DMS 273 (cell line): Measurements from ENCODE around the gene C4orf33.
"Not testable (repeated sequence)": the region's sequence is repeated elsewhere in the genome, so short reads cannot be mapped to it uniquely, and the experiment has no call there.

ENCODE experiments used
- DNase-seq: peaks from one replicate; lab custom pipeline; 2025; ENCODE audit not compliant: unreplicated experiment; lab: John Stamatoyannopoulos, UW

C4orf33 gene

GRCh38 chr4:129126614-129127013 lies 30.7 kb downstream of the C4orf33 start:
- not testable (repeated sequence) for DNase-seq

GRCh38 chr4:129129143-129129542 lies 33.2 kb downstream of the C4orf33 start:
- DNase-seq = no peak

DNA sequence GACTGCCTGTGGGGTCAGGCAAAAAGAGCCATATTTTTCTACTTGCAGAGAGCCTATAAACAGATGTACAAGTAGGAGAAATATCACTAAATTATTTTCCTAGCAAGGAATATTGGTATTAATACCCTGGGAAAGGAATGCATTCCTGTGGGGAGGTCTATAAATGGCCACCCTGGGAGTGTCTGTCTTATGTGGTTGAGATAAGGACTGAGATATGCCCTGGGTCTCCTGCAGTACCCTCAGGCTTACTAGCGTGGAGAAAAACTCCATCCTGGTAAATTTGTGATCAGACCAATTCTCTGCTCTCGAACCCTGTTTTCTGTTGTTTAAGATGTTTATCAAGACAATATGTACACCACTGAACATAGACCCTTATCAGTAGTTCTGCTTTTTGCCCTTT lies 35.4 kb downstream of the C4orf33 start:
- no peak for DNase-seq

DNA sequence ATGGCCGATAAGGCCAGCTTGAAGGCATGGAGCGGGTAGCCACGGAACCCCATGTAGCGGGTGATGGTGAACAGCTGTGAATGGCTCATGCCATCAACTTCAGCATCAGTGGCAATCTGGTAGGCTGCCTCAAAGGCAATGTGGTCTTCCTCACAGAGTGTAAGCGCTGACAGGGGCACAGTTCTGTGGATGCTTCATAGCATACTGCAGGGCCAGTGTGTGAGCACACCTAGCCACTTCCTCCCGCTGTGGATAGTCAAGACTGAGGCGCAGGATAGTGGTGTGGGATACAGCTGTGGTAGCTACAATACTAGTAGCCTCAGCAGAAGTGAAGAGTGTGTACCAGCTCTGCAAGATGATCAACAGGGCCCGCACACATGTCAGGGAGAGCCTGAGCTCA lies 40.5 kb downstream of the C4orf33 start:
- DNase-seq = no peak

GRCh38 chr4:129138810-129139496 lies 43.0 kb downstream of the C4orf33 start:
- no peak for DNase-seq

GRCh38 chr4:129140521-129140920 lies 44.6 kb downstream of the C4orf33 start:
- peak; percentile 0 for DNase-seq

- no peak for DNase-seq
Measured at GRCh38 chr4:129143359-129143758, 47.4 kb downstream of the C4orf33 start.

GRCh38 chr4:129144755-129145206 lies 48.8 kb downstream of the C4orf33 start:
- no peak for DNase-seq

DNA sequence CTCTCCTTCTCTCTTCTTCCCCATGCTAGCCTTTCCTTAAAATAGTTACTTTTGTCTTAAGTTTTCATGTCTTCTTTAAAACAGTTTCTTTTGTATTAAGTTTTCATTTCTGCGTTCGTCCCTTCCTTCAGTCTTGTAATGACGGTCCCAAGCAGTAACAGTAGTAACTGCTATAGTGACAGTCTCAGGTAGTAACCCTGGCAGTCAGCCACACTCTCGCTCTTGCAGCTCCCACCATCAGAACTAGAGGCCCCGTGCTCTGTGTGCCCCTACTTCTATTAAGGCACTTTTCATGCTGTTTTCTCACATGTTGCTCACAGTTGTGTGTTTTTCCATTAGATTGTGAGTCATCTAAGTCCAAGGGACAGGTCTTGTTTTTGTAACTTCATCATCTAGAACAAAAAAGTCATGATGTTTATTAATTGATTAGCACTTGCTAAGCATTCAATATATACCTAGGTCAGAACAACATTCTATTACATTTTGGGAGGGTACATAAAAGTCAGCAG lies 49.3 kb downstream of the C4orf33 start:
- DNase-seq = no peak

DNA sequence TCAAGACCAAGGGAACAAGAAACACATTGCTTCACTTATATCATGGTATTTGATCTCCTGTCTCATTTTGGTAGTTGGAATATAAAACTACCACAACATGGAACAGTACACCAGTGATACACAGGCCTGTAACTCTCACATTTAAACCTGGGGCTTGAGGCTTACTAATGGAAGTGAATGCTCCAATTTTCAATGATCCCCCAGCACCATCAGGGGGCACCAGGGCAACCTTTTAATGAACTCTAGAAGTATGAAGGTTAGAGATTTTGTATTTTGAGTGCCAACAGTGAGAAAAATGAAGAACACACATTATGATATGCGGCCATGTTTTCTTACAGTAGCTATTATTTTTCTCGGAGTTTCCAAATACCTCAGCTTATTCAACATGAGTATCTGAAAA lies 50.7 kb downstream of the C4orf33 start:
- peak; percentile 3 for DNase-seq

- DNase-seq = no peak
Measured at GRCh38 chr4:129148892-129149291, 52.9 kb downstream of the C4orf33 start.

- DNase-seq = no peak
Measured at GRCh38 chr4:129149906-129150305, 54.0 kb downstream of the C4orf33 start.

GRCh38 chr4:129152350-129152749 lies 56.4 kb downstream of the C4orf33 start:
- DNase-seq = no peak

DNA sequence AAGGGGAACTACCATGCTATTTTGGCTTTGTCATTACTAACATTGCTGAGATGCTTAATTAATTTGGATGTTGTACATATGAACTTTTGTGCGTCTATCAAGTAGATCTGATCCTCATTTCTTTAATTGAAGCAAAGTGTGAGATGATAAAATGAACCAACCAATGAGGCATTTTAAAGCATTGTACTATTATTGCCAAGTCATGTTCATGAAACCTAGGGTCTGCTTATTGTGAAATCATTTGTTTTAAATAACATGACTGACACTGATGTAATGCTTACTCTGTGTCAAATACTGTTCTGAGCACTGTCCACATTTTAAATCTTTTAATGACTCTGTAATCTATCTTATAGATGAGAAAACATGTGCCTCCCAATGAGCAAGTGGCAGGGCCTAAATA lies 57.7 kb downstream of the C4orf33 start:
- DNase-seq = no peak

DNA sequence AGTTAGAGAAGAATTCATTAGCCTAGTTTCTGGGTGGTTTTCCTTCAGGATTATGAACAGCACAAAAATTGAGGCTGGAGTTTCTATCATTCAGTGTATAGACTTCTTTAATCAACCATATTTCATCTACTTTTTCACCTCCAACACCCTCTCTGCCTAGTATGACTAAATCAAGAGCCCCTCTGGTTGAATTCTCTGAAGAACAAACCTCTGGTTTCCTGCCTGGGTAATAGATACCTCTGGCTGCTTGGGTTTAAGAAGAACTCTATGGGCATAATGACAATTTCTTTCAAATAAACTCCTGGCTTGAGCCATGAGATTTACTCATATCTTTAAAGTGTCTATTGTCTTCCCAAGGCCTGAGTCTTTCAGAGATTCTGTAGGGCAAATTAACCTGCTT lies 66.5 kb downstream of the C4orf33 start:
- DNase-seq = no peak

DNA sequence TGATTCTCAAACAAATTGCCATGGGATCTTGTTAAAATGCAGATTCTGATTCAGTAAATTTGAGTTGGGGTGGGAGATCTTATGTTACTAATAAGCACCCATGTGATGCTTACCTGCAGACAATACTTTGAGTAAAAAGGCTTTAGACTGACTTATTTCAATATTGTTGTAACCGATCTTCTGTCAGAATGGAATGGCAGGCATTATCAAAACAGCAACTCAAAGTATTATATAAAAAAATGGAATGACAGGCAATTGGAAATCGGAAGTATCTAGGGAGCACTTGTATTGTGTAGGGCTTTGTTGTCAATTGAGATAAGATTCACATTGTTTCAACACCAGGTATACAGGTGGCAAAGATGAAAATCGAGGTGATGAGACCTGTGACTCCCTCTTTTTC lies 67.5 kb downstream of the C4orf33 start:
- DNase-seq = no peak

GRCh38 chr4:129164243-129164642 lies 68.3 kb downstream of the C4orf33 start:
- no peak for DNase-seq
